Measurements from ENCODE around the gene CNTNAP2.

The CNTNAP2 gene

GRCh38 chr7:147971606-147972110, 1855.1 kb downstream of the CNTNAP2 start:
- no peak for DNase-seq (ENCODE audit: low read depth)

GRCh38 chr7:147978201-147978600, 1861.6 kb downstream of the CNTNAP2 start:
- no peak for DNase-seq (ENCODE audit: low read depth)

- no peak for DNase-seq (ENCODE audit: low read depth)
Measured at GRCh38 chr7:147978651-147979050, 1862.0 kb downstream of the CNTNAP2 start.

GRCh38 chr7:147980826-147981813, 1864.5 kb downstream of the CNTNAP2 start:
- peak; percentile 21 for DNase-seq (ENCODE audit: low read depth)

- no peak for DNase-seq (ENCODE audit: low read depth)
Measured at GRCh38 chr7:147982307-147982706, 1865.7 kb downstream of the CNTNAP2 start.

GRCh38 chr7:147984265-147984664, 1867.7 kb downstream of the CNTNAP2 start:
- DNase-seq (ENCODE audit: low read depth): no peak

- no peak for DNase-seq (ENCODE audit: low read depth)
Measured at GRCh38 chr7:147990079-147990478, 1873.5 kb downstream of the CNTNAP2 start.

GRCh38 chr7:147990942-147991341, 1874.3 kb downstream of the CNTNAP2 start:
- DNase-seq (ENCODE audit: low read depth): no peak

- no peak for DNase-seq (ENCODE audit: low read depth)
Measured at GRCh38 chr7:147992698-147993097, 1876.1 kb downstream of the CNTNAP2 start.

- no peak for DNase-seq (ENCODE audit: low read depth)
Measured at GRCh38 chr7:147997636-147998035, 1881.0 kb downstream of the CNTNAP2 start.

GRCh38 chr7:147999962-148000361, 1883.4 kb downstream of the CNTNAP2 start:
- no peak for DNase-seq (ENCODE audit: low read depth)

- no peak for DNase-seq (ENCODE audit: low read depth)
Measured at GRCh38 chr7:148011753-148012152, 1895.2 kb downstream of the CNTNAP2 start.

GRCh38 chr7:148014001-148014400, 1897.4 kb downstream of the CNTNAP2 start:
- DNase-seq (ENCODE audit: low read depth): no peak

- peak; percentile 40 for DNase-seq (ENCODE audit: low read depth)
Measured at GRCh38 chr7:148014541-148014940, 1897.9 kb downstream of the CNTNAP2 start.

- DNase-seq (ENCODE audit: low read depth): no peak
Measured at GRCh38 chr7:148017126-148017525, 1900.5 kb downstream of the CNTNAP2 start.

GRCh38 chr7:148020679-148021078, 1904.1 kb downstream of the CNTNAP2 start:
- no peak for DNase-seq (ENCODE audit: low read depth)

GRCh38 chr7:148021507-148022045, 1905.0 kb downstream of the CNTNAP2 start:
- no peak for DNase-seq (ENCODE audit: low read depth)

GRCh38 chr7:148022832-148023231, 1906.2 kb downstream of the CNTNAP2 start:
- no peak for DNase-seq (ENCODE audit: low read depth)

GRCh38 chr7:148026713-148027112, 1910.1 kb downstream of the CNTNAP2 start:
- no peak for DNase-seq (ENCODE audit: low read depth)

GRCh38 chr7:148028165-148028564, 1911.6 kb downstream of the CNTNAP2 start:
- no peak for DNase-seq (ENCODE audit: low read depth)

GRCh38 chr7:148031019-148031418, 1914.4 kb downstream of the CNTNAP2 start:
- DNase-seq (ENCODE audit: low read depth): no peak

- DNase-seq (ENCODE audit: low read depth): no peak
Measured at GRCh38 chr7:148031811-148032210, 1915.2 kb downstream of the CNTNAP2 start.

GRCh38 chr7:148035950-148036349, 1919.3 kb downstream of the CNTNAP2 start:
- DNase-seq (ENCODE audit: low read depth): no peak

Data from stromal cell of bone marrow (primary cell).